Activated naive CD4-positive, alpha-beta T cell treated with Interleukin-2 at 50 U/mL for 16 hours (primary cell): ENCODE measurements around the gene EMX1.

Experiments
- DNase-seq: peaks from one replicate; pipeline ENCODE4 v3.0.0-alpha.2; 2020

Gene EMX1

GRCh38 chr2:72983500-72984161 is 66.3 kb downstream of the EMX1 start:
- no peak for DNase-seq

DNA sequence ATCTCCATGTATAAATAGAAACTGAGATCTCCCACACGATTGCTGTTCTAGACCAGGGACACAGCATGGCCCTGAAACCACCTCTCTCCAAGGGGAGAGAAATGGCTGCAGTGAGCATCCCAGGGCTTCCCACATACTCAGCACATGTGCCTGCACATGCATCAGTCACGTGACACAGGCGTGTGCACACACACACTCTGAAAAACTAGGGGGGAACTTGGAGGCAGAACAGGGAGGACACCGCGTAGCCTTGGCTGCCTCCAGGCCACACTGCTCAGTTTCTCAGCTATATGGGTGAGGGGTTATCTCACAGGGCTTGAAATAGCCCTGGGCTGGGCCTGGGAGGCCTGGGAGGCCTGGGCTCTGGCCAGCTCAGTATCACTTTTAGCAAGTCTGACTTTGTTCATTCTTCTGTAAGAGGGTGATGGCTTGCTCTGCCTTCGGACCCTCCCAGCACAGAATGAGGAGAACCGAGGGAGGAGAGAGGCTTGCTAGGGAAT is 66.9 kb downstream of the EMX1 start:
- DNase-seq, result no peak
